HFF-Myc (cell line): Measurements from ENCODE around the gene ADAM17.

Experiments
- DNase-seq: peaks from one replicate; pipeline ENCODE4 v3.0.0-alpha.2; 2011; ENCODE audit warnings: low read depth; ENCODE audit errors: extremely low read depth
- H3K4me3 ChIP-seq: replicated peaks from 2 replicates; pipeline ENCODE4 v1.5.1; 2011; ENCODE audit warnings: low read depth, mild to moderate bottlenecking, control low read depth, low read length
- CTCF ChIP-seq: IDR thresholded peaks from 2 replicates; pipeline ENCODE4 v1.5.1; 2012; ENCODE audit warnings: mild to moderate bottlenecking, low read depth, low read length, control low read depth; ENCODE audit errors: missing control alignments

The ADAM17 gene

GRCh38 chr2:9488583-9489547, 66.8 kb downstream of the ADAM17 start:
- no peak for TF ChIP-seq CTCF
- H3K4me3 ChIP-seq = no peak overlapping the region
- DNase-seq = no peak

GRCh38 chr2:9484533-9484932, 71.1 kb downstream of the ADAM17 start:
- H3K4me3 ChIP-seq = no peak overlapping the region
- TF ChIP-seq CTCF = no peak
- no peak for DNase-seq

GRCh38 chr2:9483107-9483506, 72.5 kb downstream of the ADAM17 start:
- TF ChIP-seq CTCF = no peak
- DNase-seq = no peak
- no peak overlapping the region for H3K4me3 ChIP-seq

GRCh38 chr2:9480157-9480556, 75.5 kb downstream of the ADAM17 start:
- no peak for DNase-seq
- no peak for TF ChIP-seq CTCF
- H3K4me3 ChIP-seq = no peak overlapping the region

GRCh38 chr2:9478526-9478925, 77.1 kb downstream of the ADAM17 start:
- TF ChIP-seq CTCF = no peak
- no peak overlapping the region for H3K4me3 ChIP-seq
- no peak for DNase-seq

GRCh38 chr2:9477914-9478313, 77.7 kb downstream of the ADAM17 start:
- no peak overlapping the region for H3K4me3 ChIP-seq
- no peak for DNase-seq
- no peak for TF ChIP-seq CTCF
